ENCODE measurements around the gene ADNP. TPM values are rescaled to one million over a fixed set of nuclear protein-coding genes. Genes with fewer than 3 reads are reported as not detected.
A peak's percentile ranks its signal among the peaks of the same experiment; 100 is the strongest.

Gene ADNP
- total and polyA plus RNA-seq, 2 of the 4 experiments (the other 2 are of a cell fraction), result 23.3 to 24.8 TPM

- H3K56ac ChIP-seq (ENCODE audit: extremely low read depth, insufficient read depth, low read length), result no peak overlapping the region
- no peak overlapping the region; the same call in 1 of the 2 replicates for H2BK20ac ChIP-seq (ENCODE audit: low read depth, low read length)
- H3K9me1 ChIP-seq (ENCODE audit: insufficient read depth, low read length), result peaks cover 31% of the 10 kb centered on the region
- DNase-seq, result peak; percentile 72
- H2BK5ac ChIP-seq (ENCODE audit: low read depth, low read length, poor library complexity, severe bottlenecking), result peak overlapping the region; percentile 70
- no peak overlapping the region for H2AK9ac ChIP-seq (replicated peaks; ENCODE audit: low read depth, low read length, poor library complexity)
- 89% methylated on average over 3 of the region's 8 CpGs; no CpG with 5 or more reads in 1 of the 2 experiments for WGBS, 2 experiments (ENCODE audit: extremely low coverage in 2 of 2, insufficient read length in 1 of 2)
- peaks cover 72% of the 10 kb centered on the region for H4K20me1 ChIP-seq (ENCODE audit: insufficient read depth, low read length)
- peaks cover 6% of the 10 kb centered on the region for H3K4me1 ChIP-seq (ENCODE audit: control insufficient read depth, insufficient read depth, low read length)
- in situ Hi-C loops (cut with MboI; ENCODE audit: low sequenced_read_pairs), result no loop called here
- no peak overlapping the region for H4K91ac ChIP-seq (ENCODE audit: insufficient read depth, low read depth, low read length)
- intact Hi-C loops (cut with micrococcal nuclease), result no loop called here
- H3K23ac ChIP-seq (ENCODE audit: low read depth, low read length), result peak overlapping the region; percentile 18; the same call in 1 of the 2 replicates
- no peak overlapping the region; the same call in 1 of the 2 replicates for H3K18ac ChIP-seq (ENCODE audit: low read depth, low read length)
- peaks cover 46% of the 10 kb centered on the region for H3K36me3 ChIP-seq (ENCODE audit: control insufficient read depth, insufficient read depth, low read length)
- no peak overlapping the region for H3K4me2 ChIP-seq (ENCODE audit: low read depth, low read length)
- no peaks in the 10 kb centered on the region for H3K9me3 ChIP-seq (ENCODE audit: control insufficient read depth, insufficient read depth, low read length)
- H4K8ac ChIP-seq (ENCODE audit: low read depth in 2 of 2, low read length in 2 of 2), result 0 out of 4 replicates have a peak overlapping the region, but pooled peaks of 1 of the 2 experiments have one; percentile 3
- no peak overlapping the region for H3K9ac ChIP-seq (ENCODE audit: low read depth, low read length)
- TF ChIP-seq, protein P1, sequence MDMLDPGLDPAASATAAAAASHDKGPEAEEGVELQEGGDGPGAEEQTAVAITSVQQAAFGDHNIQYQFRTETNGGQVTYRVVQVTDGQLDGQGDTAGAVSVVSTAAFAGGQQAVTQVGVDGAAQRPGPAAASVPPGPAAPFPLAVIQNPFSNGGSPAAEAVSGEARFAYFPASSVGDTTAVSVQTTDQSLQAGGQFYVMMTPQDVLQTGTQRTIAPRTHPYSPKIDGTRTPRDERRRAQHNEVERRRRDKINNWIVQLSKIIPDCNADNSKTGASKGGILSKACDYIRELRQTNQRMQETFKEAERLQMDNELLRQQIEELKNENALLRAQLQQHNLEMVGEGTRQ (IDR thresholded peaks at IDR 0.05; ENCODE audit: low read depth, low read length), result 0 out of 2 replicates have a peak, but pooled peaks have one; percentile 16
- TF ChIP-seq MAFK (IDR thresholded peaks at IDR 0.05; ENCODE audit: low read depth, low read length) (no peak), MAZ (IDR thresholded peaks at IDR 0.05; ENCODE audit: borderline replicate concordance, low read depth, low read length) (no peak), CEBPB (IDR thresholded peaks at IDR 0.05; ENCODE audit: low read depth, low read length) (peak; percentile 37; the same call in 1 of the 2 replicates), BHLHE40 (IDR thresholded peaks at IDR 0.05; ENCODE audit: low read depth, low read length) (no peak)
- peaks cover 50 to 88% of the 10 kb centered on the region in 2 experiments for H3K79me1 ChIP-seq (ENCODE audit: low read depth in 1 of 2, low read length in 2 of 2)
- H2BK15ac ChIP-seq (ENCODE audit: low read depth, low read length), result no peak overlapping the region
- H3K27me3 ChIP-seq (ENCODE audit: control insufficient read depth, insufficient read depth, low read length), result no peaks in the 10 kb centered on the region
- dilution Hi-C loops (cut with HindIII; ENCODE audit: low sequenced_read_pairs, unreplicated experiment), result no loop called here
- ATAC-seq (ENCODE audit: low read depth), result peak; percentile 76
- H4K5ac ChIP-seq (ENCODE audit: low read depth, low read length), result no peak overlapping the region
- no peak overlapping the region for H2AFZ ChIP-seq (replicated peaks; ENCODE audit: low read length, poor library complexity)
- peak overlapping the region; percentile 31; the same call in 1 of the 2 replicates for H3K27ac ChIP-seq (ENCODE audit: insufficient read depth, low read length)
- H2AK5ac ChIP-seq (ENCODE audit: low read depth, low read length), result no peak overlapping the region
- BruUV-seq (replicated peaks), result no TSS peak
- ChIA-PET POLR2A (ENCODE audit: unreplicated experiment) (no interaction called here), CTCF (interaction anchor here (1.0 to 1.9 kb wide), 4 partner anchors 16 to 101 kb away, joined by 3 to 6 read pairs (median 4); partner anchors contain the start of gene BCAS4)
- H3K14ac ChIP-seq (replicated peaks; ENCODE audit: low read depth, low read length), result no peak overlapping the region
- no peak overlapping the region for H2BK120ac ChIP-seq (ENCODE audit: low read depth, low read length)
- no peak overlapping the region; the same call in 1 of the 2 replicates for H3K4ac ChIP-seq (ENCODE audit: low read depth, low read length)
- no peak overlapping the region for H3K4me3 ChIP-seq (ENCODE audit: insufficient read depth, low read depth, low read length)
These were observed 36.0 kb downstream of the ADNP start for GRCh38 chr20:50895111-50895830.

All from IMR-90 (cell line).